GM18909 (cell line): Measurements from ENCODE around the gene CLPTM1.

Experiments
- ATAC-seq: cut with Tn5 transposase; IDR thresholded peaks from one replicate; pipeline ENCODE4 v1.9.1; 2021; ENCODE audit warnings: mild to moderate bottlenecking; ENCODE audit not compliant: unreplicated experiment, poor library complexity

CLPTM1 gene

GRCh38 chr19:45041125-45041524 is 85.9 kb downstream of the CLPTM1 start:
- no peak for ATAC-seq
